NCI-H2081 (cell line): Measurements from ENCODE around the gene EPHB1.
"Not testable (repeated sequence)": the region's sequence is repeated elsewhere in the genome, so short reads cannot be mapped to it uniquely, and the experiment has no call there.

Experiments used
- DNase-seq, 2 experiments: peaks; one replicate each; lab custom pipeline; 2025; lab: John Stamatoyannopoulos, UW

EPHB1 gene

DNA sequence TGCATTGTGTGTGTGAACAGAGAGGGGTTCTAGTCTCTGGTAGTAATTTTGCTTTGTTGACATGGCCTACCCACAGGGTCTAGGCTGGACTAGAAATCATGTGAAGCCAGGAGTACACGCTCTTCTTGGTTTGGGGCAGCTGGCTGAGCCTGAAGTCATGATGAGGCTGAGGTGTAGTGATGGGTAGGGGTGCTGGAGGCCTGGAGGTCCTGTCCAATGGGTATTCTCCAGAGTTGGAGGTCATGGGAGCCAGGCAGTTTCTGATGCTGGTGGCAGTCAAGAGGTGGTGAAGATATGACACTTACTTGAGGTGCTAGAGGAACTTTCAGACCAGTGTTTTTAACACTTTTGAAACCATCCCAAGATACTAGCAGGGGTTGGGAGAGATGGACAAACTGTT is 18.5 kb upstream of the EPHB1 start:
- no peak for DNase-seq

GRCh38 chr3:134777341-134777740 is 17.7 kb upstream of the EPHB1 start:
- DNase-seq = no peak

- not testable (repeated sequence) for DNase-seq
Measured at GRCh38 chr3:134788283-134788682, 6.8 kb upstream of the EPHB1 start.

GRCh38 chr3:134790065-134790464 is 5.0 kb upstream of the EPHB1 start:
- no peak for DNase-seq

DNA sequence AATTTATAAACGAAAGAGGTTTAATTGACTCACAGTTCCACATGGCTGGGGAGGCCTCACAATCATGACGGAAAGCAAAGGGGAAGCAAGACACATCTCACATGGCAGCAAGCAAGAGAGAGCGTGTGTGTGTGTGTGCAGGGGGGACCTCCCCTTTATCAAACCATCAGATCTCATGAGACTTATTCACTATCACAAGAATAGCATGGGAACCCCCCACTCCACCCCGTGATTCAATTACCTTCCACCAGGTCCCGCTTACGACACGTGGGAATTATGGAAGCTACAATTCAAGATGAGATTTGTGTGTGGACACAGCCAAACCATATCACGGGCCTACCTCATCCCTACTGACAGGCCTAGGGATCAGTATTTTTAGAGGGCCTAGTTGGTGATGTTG is 3.1 kb upstream of the EPHB1 start:
- DNase-seq = no peak

GRCh38 chr3:134792700-134793099 is 2.4 kb upstream of the EPHB1 start:
- DNase-seq = no peak

- no peak for DNase-seq
Measured at GRCh38 chr3:134793562-134793961, 1.5 kb upstream of the EPHB1 start.

DNA sequence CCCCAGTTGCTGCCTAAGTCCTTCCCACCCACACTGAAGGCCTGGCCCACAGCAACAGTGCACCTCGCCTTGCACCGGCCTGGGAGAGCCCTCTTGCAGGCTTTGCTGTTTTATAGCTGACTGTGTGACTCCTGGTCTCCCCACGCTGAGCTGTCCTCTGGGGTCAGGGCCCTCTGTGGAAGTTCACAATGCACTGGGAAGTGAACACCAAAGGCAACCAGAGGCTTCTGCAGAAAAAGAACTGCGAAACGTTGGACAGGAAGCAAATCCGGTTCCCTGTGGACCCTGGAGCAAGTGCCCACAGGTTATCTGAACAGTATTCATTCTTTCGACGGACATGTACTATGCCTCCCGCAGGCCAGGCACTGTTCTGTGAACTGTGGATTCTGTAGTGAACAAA is 737 bp upstream of the EPHB1 start:
- no peak for DNase-seq

DNA sequence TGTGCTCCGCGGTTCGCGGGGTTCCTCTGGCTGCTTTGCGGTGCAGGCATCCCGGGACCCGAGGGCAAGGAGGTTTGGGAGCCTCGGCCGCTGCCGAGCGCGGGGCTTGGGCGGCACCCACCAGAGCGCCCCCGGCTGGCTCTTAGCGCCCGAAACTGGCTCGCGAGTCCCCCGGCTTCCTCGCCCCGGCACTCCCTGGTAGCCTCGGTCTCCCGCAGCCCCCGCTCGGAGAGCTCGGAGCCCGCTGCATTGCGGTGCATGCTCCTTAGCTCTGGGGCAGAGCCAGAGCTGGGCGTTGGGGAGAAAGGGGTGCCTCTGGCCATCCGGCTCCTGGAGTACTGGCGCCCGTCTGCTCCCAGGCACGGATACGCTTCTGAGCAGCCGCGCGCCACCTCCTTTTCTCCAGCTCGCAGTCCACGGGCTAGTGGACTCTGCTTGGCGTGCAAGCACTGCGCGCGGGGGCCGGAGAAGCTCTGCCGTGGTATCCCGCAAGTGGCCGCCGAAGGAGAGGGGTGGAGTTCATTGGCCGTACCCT is 753 bp downstream of the EPHB1 start:
- peak in 1 of 2 experiments; percentile 65 for DNase-seq

- DNase-seq = peak in 1 of 2 experiments; percentile 51
Measured at GRCh38 chr3:134796281-134797056, 1.4 kb downstream of the EPHB1 start.

- no peak for DNase-seq
Measured at GRCh38 chr3:134797057-134797740, 2.1 kb downstream of the EPHB1 start.

- no peak for DNase-seq
Measured at GRCh38 chr3:134797741-134798451, 2.8 kb downstream of the EPHB1 start.

GRCh38 chr3:134798681-134799311 is 3.7 kb downstream of the EPHB1 start:
- no peak for DNase-seq

GRCh38 chr3:134799393-134799792 is 4.3 kb downstream of the EPHB1 start:
- no peak for DNase-seq

DNA sequence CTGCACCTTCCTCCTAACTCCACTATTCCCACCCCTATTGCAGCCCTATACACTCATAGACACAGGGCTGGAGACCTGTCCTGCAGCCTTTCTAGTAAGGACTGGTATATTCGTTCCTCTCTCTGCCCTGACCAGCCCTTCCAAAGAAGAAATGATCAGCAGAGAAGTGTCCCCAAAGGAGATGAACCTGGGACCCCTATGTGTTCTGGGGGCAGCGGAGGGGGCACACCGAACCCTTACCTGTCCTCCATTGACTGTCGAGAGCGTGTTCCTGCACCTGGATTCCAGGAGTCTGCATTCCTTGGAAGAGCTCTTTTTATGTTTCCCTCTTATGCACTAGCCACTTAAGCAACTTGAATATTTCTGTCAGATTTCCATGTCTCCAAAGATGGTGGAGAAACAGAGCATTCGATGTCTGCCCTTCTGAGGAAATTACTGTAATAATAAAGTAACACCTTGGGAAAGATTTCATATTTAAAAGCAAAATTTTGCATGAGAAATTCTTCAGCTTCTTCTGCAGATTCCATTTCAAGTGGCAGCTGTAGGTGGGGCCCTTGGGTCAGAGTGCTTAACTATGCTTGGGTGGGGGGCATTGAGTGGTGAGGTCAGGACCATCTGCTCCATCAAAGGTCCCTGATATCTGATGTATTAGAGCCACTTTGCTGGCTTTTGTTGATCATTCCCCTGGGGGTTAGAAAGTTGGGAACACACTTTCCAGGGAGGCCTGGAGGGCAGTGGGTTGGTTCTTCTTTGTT is 6.3 kb downstream of the EPHB1 start:
- DNase-seq = no peak

- DNase-seq = no peak
Measured at GRCh38 chr3:134802428-134803050, 7.5 kb downstream of the EPHB1 start.

DNA sequence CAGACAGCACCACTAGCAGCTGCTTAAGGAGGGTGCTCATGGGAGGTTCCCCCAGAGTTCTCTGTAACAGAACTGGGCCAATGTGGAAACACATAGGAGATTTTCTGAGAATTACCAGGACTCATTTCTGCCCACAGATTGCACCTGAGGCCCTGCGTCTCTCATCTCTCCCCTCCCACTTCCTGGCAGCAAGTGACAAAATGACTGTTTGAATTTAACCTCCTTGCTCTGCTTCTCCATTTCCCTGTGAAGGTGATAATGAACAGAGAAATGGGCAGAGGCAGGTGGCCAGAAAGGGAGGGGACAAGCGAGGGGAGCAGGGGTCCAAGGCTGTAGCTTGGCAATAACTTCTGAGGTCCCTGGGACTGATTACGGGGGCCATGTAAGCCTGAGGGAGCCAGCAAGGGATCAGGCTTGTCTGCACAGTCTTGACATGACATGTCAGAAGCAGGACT is 8.0 kb downstream of the EPHB1 start:
- no peak for DNase-seq

DNA sequence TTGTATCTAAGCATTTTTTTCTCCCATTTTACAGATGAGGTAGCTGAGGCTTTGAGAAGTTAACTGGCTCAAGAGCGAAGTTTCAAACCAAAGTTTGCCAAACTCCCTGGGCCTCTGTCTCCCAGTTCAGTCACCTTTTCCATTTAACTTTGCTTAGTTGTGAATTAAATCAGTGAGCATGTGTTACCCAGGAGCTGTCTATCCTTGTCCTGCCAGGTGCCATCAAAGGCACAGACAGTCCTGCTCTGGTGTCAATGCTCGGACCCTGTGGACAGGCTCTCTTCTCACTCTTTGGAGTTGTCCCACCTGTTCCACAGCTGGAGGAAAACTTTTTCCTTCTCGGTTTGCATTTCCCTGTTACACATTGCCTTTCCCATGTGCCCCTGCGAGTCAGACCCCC is 8.6 kb downstream of the EPHB1 start:
- DNase-seq = no peak

DNA sequence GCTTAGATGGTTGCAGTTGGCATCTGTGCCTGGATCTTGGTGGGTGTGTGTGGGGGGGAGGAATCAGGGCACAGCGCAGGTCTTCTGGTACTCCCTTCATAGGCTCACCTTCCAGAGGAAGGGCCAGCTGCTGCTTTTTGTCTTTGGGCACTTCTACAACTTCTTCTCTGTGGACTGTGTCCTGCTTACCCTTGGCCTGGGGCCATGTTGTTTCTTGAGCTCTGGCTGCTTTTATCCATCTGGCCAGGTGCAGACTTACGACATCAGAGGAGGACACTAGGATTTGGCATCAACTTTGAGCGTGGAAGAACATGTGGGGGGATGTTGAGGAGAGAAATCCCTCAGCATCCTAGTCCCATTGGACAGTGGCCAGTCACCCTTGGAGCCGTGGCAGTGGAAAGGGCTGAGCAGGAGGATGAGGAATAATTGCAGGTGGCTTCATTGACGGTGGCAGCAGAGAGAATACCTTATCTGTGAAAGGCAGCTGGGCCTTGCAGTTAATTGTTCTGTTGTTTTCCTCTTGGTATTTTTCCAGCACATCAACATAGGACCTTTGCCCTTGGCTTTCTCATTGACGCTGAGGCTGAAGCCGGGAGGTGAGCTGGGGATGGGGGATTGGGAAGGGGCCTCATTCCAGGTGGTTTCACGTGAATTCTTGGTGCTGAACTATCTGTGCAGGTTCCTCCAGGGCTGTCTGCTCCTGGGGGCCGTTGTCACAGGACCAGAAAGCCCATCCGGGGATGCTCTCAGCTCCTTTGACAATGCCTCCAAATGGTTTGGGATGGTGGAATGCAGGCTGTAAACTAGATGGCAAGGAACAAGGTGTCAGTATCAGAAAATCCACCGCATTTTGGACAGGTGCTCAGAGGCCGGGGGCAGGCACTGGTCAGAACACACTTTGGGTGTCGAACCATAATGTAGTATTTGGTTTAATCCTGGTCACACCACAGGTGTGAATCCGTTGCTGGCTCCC is 9.7 kb downstream of the EPHB1 start:
- DNase-seq = no peak

DNA sequence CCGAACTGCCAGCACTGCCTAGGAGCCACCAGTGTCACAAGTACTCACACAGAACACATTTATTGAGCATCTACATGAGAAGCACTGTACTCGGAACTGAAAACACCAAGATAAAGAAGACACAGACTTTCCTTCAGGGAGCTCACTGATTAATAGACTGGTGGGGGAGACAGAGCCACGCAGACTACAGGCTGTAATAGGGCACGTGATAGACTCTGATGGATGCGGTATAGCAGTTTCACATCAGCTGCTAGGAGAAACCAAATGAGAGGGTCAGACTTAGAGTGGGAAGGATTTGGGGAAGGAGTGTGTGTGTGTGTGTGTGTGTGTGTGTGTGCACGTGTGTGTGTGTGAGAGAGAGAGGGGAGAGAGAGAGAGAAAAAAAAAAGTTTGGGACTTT is 12.1 kb downstream of the EPHB1 start:
- no peak for DNase-seq
